HG03558 (cell line): ENCODE data around the gene VPS51.
"Not testable (repeated sequence)": the region's sequence is repeated elsewhere in the genome, so short reads cannot be mapped to it uniquely, and the experiment has no call there.

Source experiments
- ATAC-seq: cut with Tn5 transposase; IDR thresholded peaks from one replicate; pipeline ENCODE4 v1.9.1; 2021; ENCODE audit warnings: moderate number of reproducible peaks; ENCODE audit not compliant: unreplicated experiment; ENCODE audit errors: extremely low read depth

VPS51 gene

DNA sequence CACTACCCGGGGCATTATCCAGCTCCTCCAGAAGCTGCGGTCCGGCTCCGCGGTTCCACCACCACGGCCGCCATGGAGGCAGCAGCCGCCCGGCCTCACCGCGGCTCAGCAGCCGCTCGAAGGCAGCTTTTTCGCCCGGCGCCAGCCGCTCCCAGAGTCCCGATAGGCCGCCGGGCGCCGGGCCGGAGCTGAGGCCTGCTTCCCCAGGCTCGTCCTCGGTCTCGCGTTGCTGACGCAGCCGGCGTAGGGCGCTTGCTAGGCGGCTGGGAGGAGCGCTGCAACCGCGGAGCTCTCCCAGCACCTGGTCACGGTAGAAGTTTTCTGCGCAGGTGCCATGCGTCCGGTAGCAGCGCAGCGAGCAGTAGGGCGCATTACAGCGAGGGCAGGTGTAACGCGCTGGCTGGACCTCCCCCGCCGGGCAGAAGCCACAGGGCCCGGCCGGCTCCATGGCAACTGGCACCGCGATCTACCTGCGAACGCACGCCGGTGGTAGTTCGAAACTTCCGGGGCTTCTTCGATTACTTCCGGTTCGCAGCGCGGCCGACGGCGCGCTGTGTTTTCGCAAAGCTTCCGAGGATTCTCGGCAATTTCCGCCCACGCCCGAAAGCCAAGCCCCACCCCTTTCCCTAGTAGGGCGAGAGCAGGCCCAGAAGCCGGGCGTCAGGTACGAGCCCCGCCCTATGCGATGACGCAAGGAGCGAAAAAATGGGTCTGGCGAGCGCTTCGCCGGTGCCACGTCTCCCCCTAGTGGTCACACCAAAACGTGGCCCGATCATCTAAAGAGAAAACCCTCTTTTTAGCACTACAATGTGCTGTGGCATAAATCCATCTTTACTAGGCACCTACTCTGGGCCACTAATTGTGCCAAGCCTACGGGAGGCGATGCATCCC, 21.4 kb downstream of the VPS51 start, which contains the start of gene ZNHIT2:
Gene ZNHIT2 (minus strand): TSS at position 496 of the 891 bp plus-strand sequence. CDS start 48 bp downstream, at position 448.
- ATAC-seq = peak; percentile 27

GRCh38 chr11:65118097-65118837, 22.3 kb downstream of the VPS51 start:
- no peak for ATAC-seq

DNA sequence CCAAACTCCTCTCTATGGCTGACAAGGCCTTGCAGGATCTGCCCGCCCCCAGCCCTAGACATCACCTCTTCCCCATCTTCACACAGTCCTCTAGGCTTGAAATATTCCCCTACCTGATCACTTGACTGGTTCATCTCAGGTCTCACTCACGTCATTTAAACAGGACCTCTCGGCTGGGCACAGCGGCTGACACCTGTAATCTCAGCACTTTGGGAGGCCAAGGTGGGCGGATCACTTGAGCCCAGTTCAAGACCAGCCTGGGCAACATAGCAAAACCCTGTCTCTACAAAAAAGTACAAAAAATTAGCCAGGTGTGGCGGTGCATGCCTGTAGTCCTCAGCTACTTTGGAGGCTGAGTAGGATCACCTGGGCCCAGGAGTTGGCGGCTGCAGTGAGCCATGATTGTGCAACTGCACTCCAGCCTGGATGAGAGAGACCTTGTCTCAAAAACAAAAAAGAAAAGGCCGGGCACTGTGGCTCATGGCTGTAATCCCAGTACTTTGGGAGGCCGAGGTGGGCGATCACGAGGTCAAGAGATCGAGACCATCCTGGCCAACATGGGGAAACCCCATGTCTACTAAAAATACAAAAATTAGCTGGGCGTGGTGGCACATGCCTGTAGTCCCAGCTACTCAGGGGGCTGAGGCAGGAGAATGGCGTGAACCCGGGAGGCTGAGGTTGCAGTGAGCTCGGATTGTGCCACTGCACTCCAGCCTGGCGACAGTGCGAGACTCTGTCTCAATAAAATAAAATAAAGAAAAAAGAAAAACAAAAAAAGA, 23.1 kb downstream of the VPS51 start:
- not testable (repeated sequence) for ATAC-seq

- ATAC-seq = no peak
Measured at GRCh38 chr11:65119670-65119995, 23.6 kb downstream of the VPS51 start.

DNA sequence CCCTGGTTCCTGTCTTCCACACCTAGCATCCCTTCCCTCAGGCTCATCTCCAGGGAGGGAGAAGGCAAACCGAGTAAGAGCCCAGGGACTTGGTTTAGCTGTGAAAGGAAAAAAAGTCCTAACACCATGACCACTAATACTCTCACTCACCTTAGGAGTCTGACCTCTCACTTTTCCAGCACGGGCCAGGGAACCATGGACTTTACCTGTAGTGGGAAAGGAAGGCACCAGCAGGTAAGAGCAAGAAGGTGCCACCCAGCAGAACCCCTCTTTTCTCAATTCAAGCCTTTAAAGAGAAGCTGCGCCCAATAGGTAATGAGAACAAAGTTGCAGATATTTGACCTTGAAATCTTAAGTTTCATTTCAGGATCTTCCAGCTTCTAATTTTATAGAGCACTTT, 24.8 kb downstream of the VPS51 start:
- no peak for ATAC-seq

GRCh38 chr11:65121447-65121864, 25.4 kb downstream of the VPS51 start:
- no peak for ATAC-seq

DNA sequence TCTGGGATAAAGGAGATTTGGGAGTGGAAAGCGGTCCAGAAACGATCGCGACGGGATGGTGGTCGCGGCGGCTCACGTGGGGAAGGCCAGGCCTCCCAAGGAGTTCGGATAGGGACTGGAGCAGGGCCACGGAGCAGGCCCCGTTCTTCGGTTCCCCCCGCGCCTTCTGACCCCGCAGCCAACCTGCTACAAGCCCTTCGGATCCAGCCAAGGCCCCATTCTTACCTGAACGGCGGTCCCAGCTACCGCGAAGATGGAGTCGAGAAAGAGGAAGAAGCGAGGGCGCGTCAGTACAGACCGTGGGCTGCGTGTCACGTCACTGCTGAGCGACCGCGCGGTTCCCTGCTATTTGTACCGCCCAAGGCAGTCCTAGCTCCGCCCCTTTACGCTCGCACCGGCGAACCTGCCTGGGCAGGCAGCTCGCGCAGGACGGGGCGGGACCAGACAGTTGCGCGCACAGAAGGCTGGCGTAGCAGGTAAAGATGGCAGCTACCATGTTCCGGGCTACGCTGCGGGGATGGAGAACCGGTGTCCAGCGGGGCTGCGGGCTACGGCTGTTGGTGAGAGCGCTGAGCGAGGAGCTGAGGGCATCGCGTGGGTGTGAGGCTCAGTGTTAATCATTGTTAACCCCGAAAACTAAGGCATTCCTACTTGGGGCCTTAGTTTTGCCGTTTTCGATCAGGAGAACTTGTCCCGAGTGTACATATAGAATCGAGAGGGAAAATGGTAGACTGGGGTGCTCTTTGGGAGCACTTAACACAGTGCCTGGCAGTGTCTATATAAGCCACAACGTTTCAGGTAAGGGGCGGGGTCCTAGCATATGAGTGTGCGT, 26.1 kb downstream of the VPS51 start, which contains the start of the genes FAU and MRPL49:
Gene FAU (minus strand): TSS at position 270 of the 832 bp plus-strand sequence. CDS start 321 bp downstream, outside the sequence.
Gene MRPL49 (plus strand): TSS at position 457 of the 832 bp plus-strand sequence. CDS start 26 bp downstream, at position 483.
- ATAC-seq = peak; percentile 64

- ATAC-seq = no peak
Measured at GRCh38 chr11:65124480-65125196, 28.6 kb downstream of the VPS51 start.

DNA sequence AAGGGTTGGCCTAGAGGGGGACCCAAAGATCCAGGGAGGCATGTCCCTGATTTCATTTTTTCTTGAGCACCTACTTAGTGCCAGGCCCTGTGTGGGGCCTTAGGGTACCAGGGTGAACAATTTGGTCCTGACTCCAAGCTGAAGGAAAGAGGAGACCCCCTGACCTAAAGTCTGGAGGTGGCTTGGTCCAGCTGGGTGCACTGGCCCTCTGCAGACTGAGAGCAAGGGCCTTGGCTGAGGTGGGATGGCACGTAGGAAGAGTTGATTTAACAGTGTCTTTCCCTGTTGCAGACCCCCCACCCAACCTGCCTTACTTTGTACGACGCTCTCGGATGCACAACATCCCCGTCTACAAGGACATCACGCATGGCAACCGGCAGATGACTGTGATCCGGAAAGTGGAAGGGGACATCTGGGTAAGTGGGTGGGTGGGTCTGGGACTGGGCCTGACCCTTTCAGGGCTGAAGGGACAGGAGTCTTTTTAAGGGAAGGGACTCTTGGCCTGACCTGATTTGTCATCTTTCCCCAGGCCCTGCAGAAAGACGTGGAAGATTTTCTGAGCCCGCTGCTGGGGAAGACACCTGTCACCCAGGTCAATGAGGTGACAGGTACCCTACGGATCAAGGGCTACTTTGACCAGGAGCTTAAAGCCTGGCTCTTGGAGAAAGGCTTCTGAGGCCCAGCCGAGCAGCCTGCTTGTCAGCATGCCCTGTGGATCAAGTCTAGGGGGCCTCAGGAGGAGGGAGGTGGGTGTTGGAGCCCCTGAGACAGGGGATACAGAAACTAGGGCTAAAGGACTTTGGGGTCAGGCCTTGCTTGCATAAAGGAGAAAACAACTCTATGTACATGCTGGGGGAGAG, 29.4 kb downstream of the VPS51 start:
- no peak for ATAC-seq

DNA sequence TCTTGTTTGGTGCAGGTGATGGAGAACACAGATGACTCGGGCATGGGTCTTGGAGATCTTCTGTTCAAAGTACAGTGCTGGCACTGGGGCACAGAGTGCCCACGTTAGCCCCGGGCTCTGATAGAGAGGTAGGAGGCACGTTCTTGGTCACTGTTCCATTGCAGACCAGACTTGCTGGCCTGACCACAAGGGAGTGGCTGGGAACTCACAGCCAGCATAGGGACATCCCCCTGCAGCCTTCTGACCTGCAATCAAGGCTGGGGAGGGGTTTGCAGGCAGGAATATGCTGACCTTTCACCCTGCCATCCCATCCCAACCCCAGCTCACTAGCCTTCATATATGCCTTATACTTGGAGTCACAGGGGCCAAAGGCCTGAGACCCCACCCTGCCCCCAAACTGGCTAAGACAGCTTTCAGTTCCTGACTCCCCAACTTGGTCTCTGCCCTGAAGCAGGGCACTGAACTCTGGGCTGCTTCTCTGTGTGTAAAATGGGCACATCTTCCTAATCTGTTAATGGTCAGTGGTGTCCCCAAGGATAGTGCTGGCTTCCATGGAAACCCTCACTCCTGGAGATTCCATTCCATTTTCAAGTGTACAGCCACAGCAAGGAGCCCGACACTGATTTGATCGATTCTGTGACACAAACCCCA, 30.7 kb downstream of the VPS51 start:
- ATAC-seq = no peak

GRCh38 chr11:65127473-65128181, 31.6 kb downstream of the VPS51 start:
- ATAC-seq = no peak

- no peak for ATAC-seq
Measured at GRCh38 chr11:65128182-65129145, 32.5 kb downstream of the VPS51 start.

- no peak for ATAC-seq
Measured at GRCh38 chr11:65129649-65130441, 33.8 kb downstream of the VPS51 start.

GRCh38 chr11:65130631-65131416, 34.8 kb downstream of the VPS51 start:
- ATAC-seq = no peak
